Hippocampal formation (tissue), 2 donors: Measurements from ENCODE around the gene CABP5.
"Not testable (repeated sequence)": the region's sequence is repeated elsewhere in the genome, so short reads cannot be mapped to it uniquely, and the experiment has no call there.

Experiments used
- DNase-seq, 2 donors: peaks; one replicate each; lab custom pipeline; 2025; lab: John Stamatoyannopoulos, UW

The CABP5 gene

GRCh38 chr19:48043675-48044258 is at the start of gene CABP5:
TSS of gene CABP5 (minus strand) at chr19:48044079. CDS start at chr19:48043922, 157 bp downstream.
- no peak for DNase-seq

GRCh38 chr19:48091111-48091718 is 47.3 kb upstream of the CABP5 start:
- not testable (repeated sequence) for DNase-seq

GRCh38 chr19:48090281-48090802 is 46.5 kb upstream of the CABP5 start:
- DNase-seq = no peak

- not testable (repeated sequence) for DNase-seq
These were observed 45.1 kb upstream of the CABP5 start for GRCh38 chr19:48088991-48089390.

GRCh38 chr19:48085904-48086864 is 42.3 kb upstream of the CABP5 start:
- no peak for DNase-seq

GRCh38 chr19:48085076-48085475 is 41.2 kb upstream of the CABP5 start:
- DNase-seq = peak in 1 of 2 donors; percentile 19

- DNase-seq = no peak
These were observed 37.2 kb upstream of the CABP5 start for GRCh38 chr19:48081106-48081505.

- not testable (repeated sequence) for DNase-seq
These were observed 26.4 kb upstream of the CABP5 start for GRCh38 chr19:48070177-48070769.

GRCh38 chr19:48069435-48069834 is 25.6 kb upstream of the CABP5 start:
- peak in 1 of 2 donors; percentile 5 for DNase-seq

GRCh38 chr19:48064509-48064908 is 20.6 kb upstream of the CABP5 start:
- DNase-seq = no peak

- DNase-seq = no peak
These were observed 17.8 kb upstream of the CABP5 start for GRCh38 chr19:48061401-48062344.

GRCh38 chr19:48060381-48060780 is 16.5 kb upstream of the CABP5 start:
- no peak for DNase-seq

GRCh38 chr19:48059331-48059730 is 15.5 kb upstream of the CABP5 start:
- DNase-seq = no peak

- DNase-seq = no peak
These were observed 10.0 kb upstream of the CABP5 start for GRCh38 chr19:48053856-48054255.

GRCh38 chr19:48053076-48053475 is 9.2 kb upstream of the CABP5 start:
- DNase-seq = no peak

GRCh38 chr19:48051335-48052033 is 7.6 kb upstream of the CABP5 start:
- DNase-seq = no peak

GRCh38 chr19:48044561-48044960 is 682 bp upstream of the CABP5 start:
- DNase-seq = no peak

- DNase-seq = no peak
These were observed 1.9 kb downstream of the CABP5 start for GRCh38 chr19:48041877-48042580.

- no peak for DNase-seq
These were observed 7.1 kb downstream of the CABP5 start for GRCh38 chr19:48036765-48037164.

- no peak for DNase-seq
These were observed 10.3 kb downstream of the CABP5 start for GRCh38 chr19:48033604-48034003.
